Mucosa of descending colon (tissue), 3 donors: ENCODE results near the gene COL6A2. TPM values are rescaled to one million over a fixed set of nuclear protein-coding genes. Genes with fewer than 3 reads are reported as not detected.

Source experiments
- ATAC-seq: fragments of 200-7000 bp; cut with Tn5 transposase; one replicate; pipeline ENCODE4 v1.9.1; 2020; ENCODE audit warnings: mild to moderate bottlenecking, moderate library complexity
- DNase-seq, 3 donors: peaks; one replicate each; pipeline ENCODE4 v3.0.0-alpha.2; 2020
- H3K36me3 ChIP-seq: fragments of 200-600 bp; one replicate; pipeline ENCODE4 v1.8.0; 2021; ENCODE audit warnings: low read depth, mild to moderate bottlenecking
- H3K4me1 ChIP-seq: fragments of 200-600 bp; one replicate; pipeline ENCODE4 v1.8.0; 2021; ENCODE audit warnings: low read depth, mild to moderate bottlenecking
- H3K4me3 ChIP-seq: fragments of 200-600 bp; one replicate; pipeline ENCODE4 v1.8.0; 2021; ENCODE audit warnings: mild to moderate bottlenecking
- H3K9me3 ChIP-seq: fragments of 200-600 bp; one replicate; pipeline ENCODE4 v1.8.0; 2021; ENCODE audit warnings: mild to moderate bottlenecking
- intact Hi-C, 2 donors: fragments of 100-400 bp; cut with DNase I in 1 of 2; cut with micrococcal nuclease in 1 of 2; formaldehyde crosslinking; loops; one replicate each; pipeline versions ENCODE4 v1.11.0 to v1.11.1; 2022; cut with DNase I, micrococcal nuclease
- total RNA-seq, 3 donors: library from RNA; stranded (reverse); fragmentation: NEBNext Ultra II Directional in 2 of 3; extraction: Animal tissue kit (Norgen Biotek cat#: 25700) in 2 of 3; gene quantifications; one replicate each; pipeline versions ENCODE4 v1.2.1 to v1.2.4, GENCODE V29; 2021 to 2023
- TF ChIP-seq, protein P1 (sequence below): fragments of 200-600 bp; IDR thresholded peaks from one replicate; pipeline ENCODE4 v1.8.0; 2022; ENCODE audit warnings: antibody characterized with exemption, mild to moderate bottlenecking
- donor health status: DM: no; HTN: no; CAD: no; lungs with moderate emphysema.
- donor health status: DM: no; HTN: no; CAD: no.
- donor health status: DM: no; HTN: yes; CAD: no.

COL6A2 gene
- total RNA-seq, 3 donors from 2014 or later = 65.1 to 858 (median 191) TPM

DNA sequence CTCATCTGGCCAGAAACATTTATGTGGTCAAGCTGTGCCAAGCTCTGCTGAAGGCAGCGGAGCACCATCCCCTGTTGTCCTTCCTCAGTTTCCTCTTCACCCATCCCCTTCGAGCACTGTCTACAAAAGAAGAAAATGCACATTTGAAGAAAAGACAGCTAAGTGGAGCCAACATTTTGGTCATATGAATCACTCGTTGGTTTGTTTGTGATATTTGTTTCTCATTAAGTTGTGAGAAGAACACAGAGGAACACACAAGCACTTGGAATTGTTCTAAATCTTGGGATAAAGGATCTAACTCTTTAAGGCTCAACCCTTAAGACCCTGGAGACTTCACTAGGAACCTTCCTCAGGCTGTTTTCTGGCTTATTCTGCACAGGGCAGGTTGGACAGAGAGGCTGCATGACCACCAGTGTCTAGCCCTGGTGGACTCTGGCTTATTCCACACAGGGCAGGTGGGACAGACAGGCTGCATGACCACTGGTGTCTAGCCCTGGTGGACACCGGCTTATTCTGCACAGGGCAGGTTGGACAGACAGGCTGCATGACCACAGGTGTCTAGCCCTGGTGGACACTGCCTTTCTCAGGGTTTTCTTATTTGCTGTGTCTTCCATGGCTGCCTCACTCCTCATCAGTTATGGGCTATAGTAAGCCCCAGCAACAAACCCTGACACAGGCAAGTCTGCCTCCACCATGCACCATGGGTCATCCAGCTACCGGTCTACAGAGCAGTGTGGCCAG, 35.3 kb upstream of the COL6A2 start:
- no peak for ATAC-seq
- no peak overlapping the region for H3K4me3 ChIP-seq
- H3K36me3 ChIP-seq = no peaks in the 10 kb centered on the region
- peak in 1 of 3 donors; percentile 0 for DNase-seq
- intact Hi-C loops = no loop called here
- H3K9me3 ChIP-seq = no peaks in the 10 kb centered on the region
- TF ChIP-seq, protein P1, sequence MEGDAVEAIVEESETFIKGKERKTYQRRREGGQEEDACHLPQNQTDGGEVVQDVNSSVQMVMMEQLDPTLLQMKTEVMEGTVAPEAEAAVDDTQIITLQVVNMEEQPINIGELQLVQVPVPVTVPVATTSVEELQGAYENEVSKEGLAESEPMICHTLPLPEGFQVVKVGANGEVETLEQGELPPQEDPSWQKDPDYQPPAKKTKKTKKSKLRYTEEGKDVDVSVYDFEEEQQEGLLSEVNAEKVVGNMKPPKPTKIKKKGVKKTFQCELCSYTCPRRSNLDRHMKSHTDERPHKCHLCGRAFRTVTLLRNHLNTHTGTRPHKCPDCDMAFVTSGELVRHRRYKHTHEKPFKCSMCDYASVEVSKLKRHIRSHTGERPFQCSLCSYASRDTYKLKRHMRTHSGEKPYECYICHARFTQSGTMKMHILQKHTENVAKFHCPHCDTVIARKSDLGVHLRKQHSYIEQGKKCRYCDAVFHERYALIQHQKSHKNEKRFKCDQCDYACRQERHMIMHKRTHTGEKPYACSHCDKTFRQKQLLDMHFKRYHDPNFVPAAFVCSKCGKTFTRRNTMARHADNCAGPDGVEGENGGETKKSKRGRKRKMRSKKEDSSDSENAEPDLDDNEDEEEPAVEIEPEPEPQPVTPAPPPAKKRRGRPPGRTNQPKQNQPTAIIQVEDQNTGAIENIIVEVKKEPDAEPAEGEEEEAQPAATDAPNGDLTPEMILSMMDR = no peak
- no peaks in the 10 kb centered on the region for H3K4me1 ChIP-seq

DNA sequence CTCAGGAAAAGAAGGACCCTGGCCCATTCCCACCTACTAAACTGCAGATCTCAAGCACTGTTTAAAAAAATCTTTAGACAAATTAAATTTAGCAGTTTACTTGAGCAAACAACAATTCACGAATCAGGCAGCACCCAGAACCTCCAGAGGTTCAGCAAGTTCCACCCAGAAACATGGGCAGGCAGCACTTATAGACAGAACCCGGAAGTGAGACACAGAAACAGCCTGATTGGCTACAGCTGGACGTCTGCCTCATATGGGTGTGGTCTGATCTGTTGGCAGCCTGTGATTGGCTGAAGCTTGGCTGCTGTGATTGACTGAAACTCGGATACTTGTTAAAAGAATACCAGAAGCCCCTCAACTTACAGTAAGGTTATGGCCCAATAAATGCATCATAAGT, 34.7 kb upstream of the COL6A2 start:
- H3K4me1 ChIP-seq = no peaks in the 10 kb centered on the region
- TF ChIP-seq, protein P1 = no peak
- ATAC-seq (no peak), DNase-seq (peak in 1 of 3 donors; percentile 1)
- intact Hi-C loops = no loop called here
- no peak overlapping the region for H3K4me3 ChIP-seq
- no peaks in the 10 kb centered on the region for H3K9me3 ChIP-seq
- no peaks in the 10 kb centered on the region for H3K36me3 ChIP-seq

DNA sequence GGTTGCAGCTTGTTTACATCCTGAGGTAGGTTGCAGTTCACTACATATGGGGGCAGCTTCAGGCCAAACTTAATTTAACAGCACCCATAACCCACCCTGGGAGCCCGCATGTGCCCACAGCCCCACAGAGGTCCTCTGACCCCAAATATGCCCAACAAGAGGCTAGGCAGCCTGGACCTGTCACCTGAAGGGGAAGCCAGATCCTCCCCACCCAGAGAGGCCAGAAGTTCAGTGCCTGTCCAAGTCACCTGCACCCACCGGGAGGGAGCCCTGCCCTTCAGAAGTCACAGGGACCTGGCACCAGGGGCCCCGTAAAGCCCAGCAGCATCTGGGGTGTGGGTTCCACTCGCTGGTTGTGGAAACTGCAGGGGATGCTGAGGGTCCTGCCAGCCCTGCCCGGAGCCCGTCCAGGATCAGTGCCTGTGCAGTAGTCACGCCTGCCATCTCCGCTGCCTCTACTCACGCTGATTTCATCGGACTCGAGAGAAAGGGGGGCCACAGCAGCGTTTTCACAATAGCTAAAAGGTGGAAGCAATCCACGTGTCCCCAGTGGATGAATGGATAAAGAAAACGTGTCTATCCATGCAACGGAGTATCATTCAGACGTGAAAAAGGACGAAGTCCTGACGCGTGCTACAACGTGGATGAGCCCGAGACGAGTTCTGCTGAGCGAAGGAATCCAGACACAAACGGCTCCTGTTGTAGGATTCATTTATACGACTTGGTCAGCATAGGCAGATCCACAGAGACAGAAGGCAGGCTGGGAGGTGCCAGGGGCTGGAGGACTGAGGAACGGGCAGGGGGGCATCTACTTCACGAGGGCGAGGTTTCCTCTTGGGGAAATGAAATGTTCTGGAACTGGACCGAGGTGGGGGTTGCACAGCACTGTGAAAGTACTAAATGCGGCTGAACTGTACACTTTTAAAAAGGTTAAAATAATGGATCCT, 33.9 kb upstream of the COL6A2 start:
- TF ChIP-seq, protein P1 = no peak
- DNase-seq = peak in 1 of 3 donors; percentile 1
- intact Hi-C loops = no loop called here
- no peaks in the 10 kb centered on the region for H3K4me1 ChIP-seq
- no peak for ATAC-seq
- no peaks in the 10 kb centered on the region for H3K9me3 ChIP-seq
- no peaks in the 10 kb centered on the region for H3K36me3 ChIP-seq
- H3K4me3 ChIP-seq = no peak overlapping the region

DNA sequence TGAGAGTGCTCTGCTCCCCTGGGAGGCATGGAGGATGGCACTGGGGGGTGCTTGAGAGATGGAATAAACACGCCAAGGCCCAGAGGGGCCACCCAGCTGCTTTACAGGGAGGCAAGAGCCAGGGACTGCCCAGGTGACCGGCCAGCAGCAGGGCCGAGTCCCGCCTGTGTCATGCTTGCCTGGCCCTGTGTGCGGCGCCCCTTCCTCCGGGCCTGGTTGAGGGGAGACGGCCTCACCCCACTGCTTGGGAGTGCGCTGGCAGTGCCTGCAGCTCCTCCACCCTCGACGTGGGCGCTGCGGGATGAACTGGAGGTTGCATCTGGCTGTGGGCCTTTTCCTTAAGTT, 33.1 kb upstream of the COL6A2 start:
- DNase-seq = peak in 2 of 3 donors; percentile 0 to 22
- Histone ChIP-seq H3K4me3 (no peak overlapping the region), H3K4me1 (no peaks in the 10 kb centered on the region), H3K36me3 (no peaks in the 10 kb centered on the region), H3K9me3 (no peaks in the 10 kb centered on the region)
- intact Hi-C loops = no loop called here
- no peak for ATAC-seq
- TF ChIP-seq, protein P1 = no peak

DNA sequence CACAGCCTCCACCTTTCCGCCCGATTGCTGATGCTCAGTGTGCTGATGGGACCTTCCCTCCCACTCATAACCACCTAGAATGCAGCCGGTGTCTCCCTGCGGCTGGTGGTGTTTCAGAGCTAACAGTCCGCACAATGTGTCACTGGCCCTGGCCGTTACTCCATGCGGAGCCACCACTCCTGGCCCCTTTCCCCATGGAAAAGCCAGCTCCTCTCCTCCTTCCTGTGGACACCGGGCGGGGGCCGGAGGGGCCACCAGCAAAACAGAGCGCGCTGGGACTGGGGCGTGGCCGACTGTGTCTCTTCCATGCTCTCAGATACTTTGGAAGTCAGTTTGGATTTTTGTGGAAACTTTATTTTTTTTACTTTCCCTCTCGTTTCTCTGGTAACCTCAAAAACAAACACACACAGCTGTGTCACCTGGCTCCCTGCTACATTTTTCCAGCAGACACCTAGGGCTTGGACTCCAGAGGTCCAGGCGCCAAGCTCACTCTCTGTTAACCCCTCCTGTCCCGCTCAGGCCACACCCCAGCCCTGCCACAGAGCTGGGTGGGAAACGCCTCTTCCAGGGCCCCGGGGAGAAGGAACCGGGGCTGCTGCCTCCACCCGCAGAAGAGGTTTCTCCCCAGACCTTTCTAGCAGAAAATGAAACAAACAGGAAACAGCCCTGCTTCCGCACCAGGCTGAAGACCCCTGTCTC, 32.5 kb upstream of the COL6A2 start:
- Histone ChIP-seq H3K4me1 (no peaks in the 10 kb centered on the region), H3K36me3 (no peaks in the 10 kb centered on the region), H3K9me3 (no peaks in the 10 kb centered on the region), H3K4me3 (no peak overlapping the region)
- intact Hi-C loops = no loop called here
- ATAC-seq (peak; percentile 32), DNase-seq (peak in 1 of 3 donors; percentile 48)
- TF ChIP-seq, protein P1 = no peak
